Trophoblast cell (in vitro differentiated cells and primary cell): ENCODE measurements around the gene DCAF10.
A peak's percentile ranks its signal among the peaks of the same experiment; 100 is the strongest.

Experiments used
- DNase-seq, 2 donors: peaks; one replicate each; pipeline ENCODE4 v3.0.0-alpha.2; 2016
- H2AFZ ChIP-seq: 2 replicates; pipeline ENCODE4 v1.6.1; 2013; ENCODE audit warnings: low read length, moderate library complexity, mild to moderate bottlenecking; ENCODE audit not compliant: insufficient read depth, poor library complexity
- H2AK5ac ChIP-seq: 2 replicates; pipeline ENCODE4 v1.6.1; 2013; ENCODE audit warnings: mild to moderate bottlenecking, low read length
- H2BK120ac ChIP-seq: 2 replicates; pipeline ENCODE4 v1.6.1; 2013; ENCODE audit warnings: low read length, mild to moderate bottlenecking, moderate library complexity; ENCODE audit not compliant: insufficient read depth, poor library complexity
- H2BK12ac ChIP-seq: 2 replicates; pipeline ENCODE4 v1.6.1; 2013; ENCODE audit warnings: mild to moderate bottlenecking, low read length, moderate library complexity
- H2BK5ac ChIP-seq: 2 replicates; pipeline ENCODE4 v1.6.1; 2013; ENCODE audit warnings: low read length, low read depth, moderate library complexity, mild to moderate bottlenecking; ENCODE audit not compliant: poor library complexity
- H3K14ac ChIP-seq: 2 replicates; pipeline ENCODE4 v1.6.1; 2013; ENCODE audit warnings: mild to moderate bottlenecking, low read length
- H3K18ac ChIP-seq: 2 replicates; pipeline ENCODE4 v1.6.1; 2013; ENCODE audit warnings: mild to moderate bottlenecking, low read length
- H3K23ac ChIP-seq: 2 replicates; pipeline ENCODE4 v1.6.1; 2013; ENCODE audit warnings: low read length
- H3K27ac ChIP-seq: 2 replicates; pipeline ENCODE4 v1.5.1; 2013; ENCODE audit warnings: low read depth, mild to moderate bottlenecking, inconsistent platforms, low read length, moderate library complexity
- H3K27me3 ChIP-seq: 2 replicates; pipeline ENCODE4 v1.6.1; 2013; ENCODE audit warnings: inconsistent platforms, mild to moderate bottlenecking, low read length, moderate library complexity; ENCODE audit not compliant: insufficient read depth
- H3K36me3 ChIP-seq, 2 experiments: 1 replicate in 1 of 2; 2 replicates in 1 of 2; pipeline ENCODE4 v1.6.1; 2013; ENCODE audit warnings: low read length in 2 of 2, mild to moderate bottlenecking in 2 of 2, moderate library complexity in 1 of 2; ENCODE audit not compliant: insufficient read depth in 2 of 2, control insufficient read depth in 1 of 2
- H3K4ac ChIP-seq: 2 replicates; pipeline ENCODE4 v1.6.1; 2013; ENCODE audit warnings: low read depth, mild to moderate bottlenecking, low read length, moderate library complexity
- H3K4me1 ChIP-seq, 2 experiments: 1 replicate in 1 of 2; 2 replicates in 1 of 2; pipeline ENCODE4 v1.6.1; 2013; ENCODE audit warnings: low read length in 2 of 2, mild to moderate bottlenecking in 2 of 2, moderate library complexity in 1 of 2; ENCODE audit not compliant: insufficient read depth in 2 of 2, control insufficient read depth in 1 of 2
- H3K4me2 ChIP-seq: 2 replicates; pipeline ENCODE4 v1.6.1; 2013; ENCODE audit warnings: inconsistent platforms, mild to moderate bottlenecking, low read length, moderate library complexity
- H3K4me3 ChIP-seq: 2 replicates; pipeline ENCODE4 v1.5.1; 2013; ENCODE audit warnings: mild to moderate bottlenecking, low read depth, low read length, inconsistent platforms
- H3K79me1 ChIP-seq: one replicate; pipeline ENCODE4 v1.6.1; 2013; ENCODE audit warnings: low read length
- H3K79me2 ChIP-seq: 2 replicates; pipeline ENCODE4 v1.6.1; 2013; ENCODE audit warnings: low read length, mild to moderate bottlenecking; ENCODE audit not compliant: control insufficient read depth, insufficient read depth, poor library complexity
- H3K9ac ChIP-seq: 2 replicates; pipeline ENCODE4 v1.6.1; 2013; ENCODE audit warnings: mild to moderate bottlenecking, low read length
- H3K9me3 ChIP-seq: 2 replicates; pipeline ENCODE4 v1.6.1; 2013; ENCODE audit warnings: low read depth, mild to moderate bottlenecking, control low read depth, inconsistent platforms, low read length; ENCODE audit not compliant: insufficient read depth
- H4K12ac ChIP-seq: 2 replicates; pipeline ENCODE4 v1.6.1; 2013; ENCODE audit warnings: low read depth, mild to moderate bottlenecking, low read length, moderate library complexity
- H4K8ac ChIP-seq: 2 replicates; pipeline ENCODE4 v1.6.1; 2013; ENCODE audit warnings: low read depth, mild to moderate bottlenecking, low read length, moderate library complexity
- H4K91ac ChIP-seq: one replicate; pipeline ENCODE4 v1.6.1; 2013; ENCODE audit warnings: low read depth, mild to moderate bottlenecking, low read length, moderate library complexity
- WGBS: extraction: QIAGEN DNeasy Blood & Tissue Kit; methylation state at CpG from one replicate; pipeline ENCODE4 v1.1.7; 2013; ENCODE audit warnings: missing lambda C conversion rate; ENCODE audit not compliant: insufficient read length, insufficient coverage; ENCODE audit errors: extremely low coverage; 5-methylcytosine and 5-hydroxymethylcytosine counted together

DCAF10 gene

DNA sequence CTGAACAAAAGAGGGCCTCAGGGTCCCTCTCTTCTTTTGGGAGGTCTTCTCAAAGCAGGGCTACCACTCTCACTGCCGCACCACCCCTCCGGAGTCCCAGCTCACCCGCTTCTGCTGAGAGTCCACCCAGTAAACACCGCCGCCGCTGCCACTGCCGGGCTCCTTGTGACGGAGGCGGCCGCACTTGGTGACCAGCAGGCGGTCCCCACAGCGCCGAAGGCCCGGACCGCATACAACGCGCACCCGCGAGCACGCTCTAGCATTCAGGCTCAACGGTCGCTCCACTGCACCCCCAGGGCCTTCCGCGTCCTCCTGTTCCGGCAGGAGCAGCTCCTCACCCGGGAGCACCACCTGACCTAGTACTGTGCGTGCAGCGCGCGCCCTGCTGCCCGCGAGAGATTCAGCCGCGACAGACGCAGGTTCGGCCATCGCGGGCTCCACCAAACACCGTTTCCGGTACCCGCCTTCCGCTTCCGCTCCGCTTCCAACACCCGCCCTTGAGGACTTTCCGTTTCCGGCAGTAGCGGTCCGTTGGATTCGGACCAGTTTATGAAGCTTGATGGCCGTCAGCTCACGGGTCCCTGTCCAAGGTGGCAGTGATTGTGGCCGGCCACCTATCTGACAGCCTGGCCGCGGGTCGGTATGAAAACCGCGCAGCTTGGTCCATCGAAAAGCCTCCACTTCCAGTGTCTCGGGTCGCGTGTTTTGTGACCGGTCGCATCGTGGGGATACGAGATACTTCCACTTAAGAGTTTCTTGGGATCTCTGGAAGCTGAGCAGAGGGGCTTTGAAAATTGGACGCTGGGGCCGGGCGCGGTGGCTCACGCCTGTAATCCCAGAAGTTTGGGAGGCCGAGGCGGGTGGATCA is 15.7 kb upstream of the DCAF10 start, which contains the start of gene EXOSC3:
TSS of gene EXOSC3 (minus strand) at position 449 of the 868 bp plus-strand sequence. CDS start at position 429, 20 bp downstream.
- no peak within 1 kb of the TSS for H3K27ac ChIP-seq
- peak within 1 kb of the TSS; percentile 74 for H3K14ac ChIP-seq
- no peak within 1 kb of the TSS for H3K23ac ChIP-seq
- peak within 1 kb of the TSS; percentile 50 for H3K18ac ChIP-seq
- no peaks in the 10 kb centered on the region for H3K27me3 ChIP-seq
- peak within 1 kb of the TSS; percentile 18 for H3K4ac ChIP-seq
- peaks cover 6% of the 10 kb centered on the region for H3K79me2 ChIP-seq
- peak within 1 kb of the TSS; percentile 74 for H3K4me2 ChIP-seq
- no peaks in the 10 kb centered on the region for H3K9me3 ChIP-seq
- peak within 1 kb of the TSS; percentile 46 for H2AK5ac ChIP-seq
- peak within 1 kb of the TSS; percentile 87 for H4K8ac ChIP-seq
- H3K4me3 ChIP-seq: peak within 1 kb of the TSS; percentile 96
- no peak within 1 kb of the TSS for H2BK12ac ChIP-seq
- H2BK5ac ChIP-seq: no peak within 1 kb of the TSS
- peak within 1 kb of the TSS; percentile 49 for H2BK120ac ChIP-seq
- H3K4me1 ChIP-seq: peaks cover 0 to 5% of the 10 kb centered on the region in 2 experiments
- H2AFZ ChIP-seq: peak within 1 kb of the TSS; percentile 53
- H3K36me3 ChIP-seq: peaks cover 0 to 13% of the 10 kb centered on the region in 2 experiments
- no CpG with 5 or more reads among the region's 73 CpGs for WGBS
- DNase-seq: peak; percentile 94 to 96
- peak within 1 kb of the TSS; percentile 64 for H4K91ac ChIP-seq
- peaks cover 3% of the 10 kb centered on the region for H3K79me1 ChIP-seq
- peak within 1 kb of the TSS; percentile 86 for H3K9ac ChIP-seq
- peak within 1 kb of the TSS; percentile 56 for H4K12ac ChIP-seq

DNA sequence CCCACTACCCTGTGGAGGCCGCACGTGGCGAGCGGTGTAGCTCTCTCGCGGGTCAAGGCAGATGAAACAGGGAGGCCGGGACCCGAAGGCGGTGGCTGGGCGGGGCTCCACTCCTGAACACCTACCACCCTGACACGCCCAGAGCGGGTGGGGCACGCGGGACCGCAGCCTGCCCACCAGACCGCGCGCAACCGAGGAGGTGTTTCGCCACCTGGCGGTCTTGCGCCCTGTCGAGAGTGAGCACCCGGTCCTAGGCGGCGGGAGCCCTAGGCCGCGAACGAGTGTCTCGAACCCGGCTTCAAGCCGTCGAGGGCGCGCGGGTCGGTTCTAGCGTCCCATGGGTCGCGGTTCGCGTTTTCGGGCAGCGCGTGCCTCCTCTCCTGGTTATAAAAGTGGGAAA is 13.5 kb upstream of the DCAF10 start:
- Histone ChIP-seq H3K79me1 (peaks cover 3% of the 10 kb centered on the region), H3K9me3 (no peaks in the 10 kb centered on the region), H2AK5ac (no peak overlapping the region), H4K91ac (no peak overlapping the region), H3K27me3 (no peaks in the 10 kb centered on the region), H3K9ac (no peak overlapping the region), H3K27ac (no peak overlapping the region), H3K18ac (no peak overlapping the region), H3K14ac (no peak overlapping the region), H3K36me3 (peaks cover 0 to 8% of the 10 kb centered on the region in 2 experiments), H3K4ac (no peak overlapping the region), H3K4me3 (peak overlapping the region; percentile 23), H2BK120ac (no peak overlapping the region), H3K4me2 (no peak overlapping the region), H3K23ac (no peak overlapping the region), H2AFZ (no peak overlapping the region), H2BK12ac (no peak overlapping the region), H4K8ac (no peak overlapping the region), H3K79me2 (peaks cover 6% of the 10 kb centered on the region), H4K12ac (no peak overlapping the region), H2BK5ac (no peak overlapping the region), H3K4me1 (peaks cover 0 to 5% of the 10 kb centered on the region in 2 experiments)
- no peak for DNase-seq
- WGBS: no CpG with 5 or more reads among the region's 45 CpGs

DNA sequence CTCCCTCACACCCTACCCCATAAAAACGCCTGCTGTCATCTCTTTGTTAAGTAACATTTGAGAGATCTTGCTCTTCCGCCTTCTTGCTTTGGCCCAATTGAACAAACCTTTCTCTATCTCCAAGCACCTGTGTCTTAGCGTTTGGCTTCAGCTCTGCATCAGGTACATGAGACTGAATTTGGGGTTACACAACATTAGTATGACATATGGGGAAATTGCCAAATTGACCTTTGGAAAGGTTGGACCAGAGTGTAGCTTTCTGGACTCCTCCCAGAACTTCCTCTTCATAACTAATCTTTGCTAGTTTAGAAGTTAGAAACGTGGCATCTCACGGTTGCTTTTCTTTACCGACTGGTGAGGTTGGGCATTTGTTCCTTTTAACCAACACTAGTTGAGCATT is 12.3 kb upstream of the DCAF10 start:
- no peak overlapping the region for H2AFZ ChIP-seq
- H3K4me1 ChIP-seq: peaks cover 0 to 5% of the 10 kb centered on the region in 2 experiments
- H4K8ac ChIP-seq: no peak overlapping the region
- no peak overlapping the region for H3K18ac ChIP-seq
- peaks cover 6% of the 10 kb centered on the region for H3K79me2 ChIP-seq
- H3K14ac ChIP-seq: no peak overlapping the region
- no peak overlapping the region for H3K4me2 ChIP-seq
- no peak overlapping the region for H4K12ac ChIP-seq
- no peak overlapping the region for H2BK5ac ChIP-seq
- no peaks in the 10 kb centered on the region for H3K27me3 ChIP-seq
- no peak for DNase-seq
- WGBS: no CpG with 5 or more reads among the region's 6 CpGs
- no peak overlapping the region for H4K91ac ChIP-seq
- H3K9ac ChIP-seq: no peak overlapping the region
- no peak overlapping the region for H2BK12ac ChIP-seq
- no peak overlapping the region for H2AK5ac ChIP-seq
- H3K9me3 ChIP-seq: no peaks in the 10 kb centered on the region
- H3K4ac ChIP-seq: no peak overlapping the region
- H3K79me1 ChIP-seq: peaks cover 3% of the 10 kb centered on the region
- H2BK120ac ChIP-seq: no peak overlapping the region
- no peak overlapping the region for H3K23ac ChIP-seq
- peaks cover 0 to 1% of the 10 kb centered on the region in 2 experiments for H3K36me3 ChIP-seq
- no peak overlapping the region for H3K4me3 ChIP-seq
- H3K27ac ChIP-seq: no peak overlapping the region

DNA sequence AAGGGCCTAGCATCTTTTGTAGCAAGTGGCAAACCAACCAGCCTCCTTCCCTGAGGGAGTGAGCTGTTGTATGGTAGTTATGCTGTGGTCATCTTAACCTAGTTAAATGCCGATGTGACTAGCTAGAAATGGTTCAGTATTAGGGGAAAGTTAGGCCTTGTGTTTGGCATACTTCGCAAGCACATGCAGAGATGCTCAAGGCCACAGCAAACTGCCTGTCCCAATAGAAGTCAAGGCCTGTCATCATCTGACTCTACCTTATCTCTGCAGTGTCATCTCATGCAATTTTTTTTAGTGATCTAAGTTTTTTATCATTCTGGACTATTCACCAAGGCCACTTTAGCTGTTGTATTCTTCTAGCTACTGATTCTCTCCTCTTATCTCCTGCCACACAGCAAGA is 10.5 kb upstream of the DCAF10 start:
- Histone ChIP-seq H2AK5ac (no peak overlapping the region), H3K14ac (no peak overlapping the region), H3K9ac (no peak overlapping the region), H3K79me2 (no peaks in the 10 kb centered on the region), H4K91ac (no peak overlapping the region), H2BK12ac (no peak overlapping the region), H3K27ac (no peak overlapping the region), H4K8ac (no peak overlapping the region), H4K12ac (no peak overlapping the region), H2BK5ac (no peak overlapping the region), H3K79me1 (no peaks in the 10 kb centered on the region), H3K18ac (no peak overlapping the region), H3K9me3 (no peaks in the 10 kb centered on the region), H3K4ac (no peak overlapping the region), H3K23ac (no peak overlapping the region), H2BK120ac (no peak overlapping the region), H3K4me3 (no peak overlapping the region), H3K4me2 (no peak overlapping the region), H3K4me1 (peaks cover 0 to 2% of the 10 kb centered on the region in 2 experiments), H2AFZ (no peak overlapping the region), H3K36me3 (no peaks in the 10 kb centered on the region), H3K27me3 (no peaks in the 10 kb centered on the region)
- WGBS: no CpG with 5 or more reads among the region's 2 CpGs
- no peak for DNase-seq
